Naive thymus-derived CD4-positive, alpha-beta T cell (primary cell): Measurements from ENCODE around the gene KIFBP. TPM values are rescaled to one million over a fixed set of nuclear protein-coding genes. Genes with fewer than 3 reads are reported as not detected.
"Not testable (repeated sequence)": the region's sequence is repeated elsewhere in the genome, so short reads cannot be mapped to it uniquely, and the experiment has no call there.

ENCODE experiments used
- ATAC-seq: fragments of 150-1000 bp; cut with Tn5 transposase; 2 replicates; pipeline ENCODE4 v1.10.0; 2021; ENCODE audit warnings: mild to moderate bottlenecking, moderate library complexity
- CTCF ChIA-PET: fragments of 350-600 bp; sonication (Branson Sonifier 250); formaldehyde crosslinking; loops from one replicate; lab custom pipeline; 2021; ENCODE audit warnings: antibody characterized with exemption; lab: Charles Lee
- POLR2A ChIA-PET: fragments of 350-600 bp; sonication (Branson Sonifier 250); formaldehyde crosslinking; loops from one replicate; lab custom pipeline; 2021; ENCODE audit warnings: antibody characterized with exemption, inconsistent platforms; lab: Charles Lee
- DNase-seq, 9 donors: peaks; one replicate each; pipeline versions ENCODE4 v3.0.0 to v3.0.0-alpha.2; 2020 to 2022; ENCODE audit warnings: mixed read lengths in 1 of 9
- H3K27ac ChIP-seq: one replicate; pipeline ENCODE4 v1.7.0; 2013; ENCODE audit warnings: mild to moderate bottlenecking, low read depth, low read length, moderate library complexity
- H3K27me3 ChIP-seq, 2 donors: one replicate each; pipeline ENCODE4 v1.7.0; 2013; ENCODE audit warnings: low read length in 2 of 2, mild to moderate bottlenecking in 2 of 2, moderate library complexity in 2 of 2; ENCODE audit not compliant: control insufficient read depth in 2 of 2, insufficient read depth in 2 of 2
- H3K36me3 ChIP-seq, 3 experiments: 1 replicate in 2 of 3; 2 replicates in 1 of 3; pipeline ENCODE4 v1.7.0; 2013; ENCODE audit warnings: low read length in 3 of 3, mild to moderate bottlenecking in 3 of 3, moderate library complexity in 1 of 3; ENCODE audit not compliant: insufficient read depth in 3 of 3, control insufficient read depth in 2 of 3
- H3K4me1 ChIP-seq, 2 donors: one replicate each; pipeline ENCODE4 v1.7.0; 2013; ENCODE audit warnings: low read length in 2 of 2, mild to moderate bottlenecking in 2 of 2, moderate library complexity in 1 of 2; ENCODE audit not compliant: control insufficient read depth in 2 of 2, insufficient read depth in 2 of 2
- H3K4me3 ChIP-seq: 2 replicates; pipeline ENCODE4 v1.7.0; 2013; ENCODE audit warnings: mild to moderate bottlenecking, low read length
- H3K9me3 ChIP-seq, 3 experiments: 1 replicate in 2 of 3; 2 replicates in 1 of 3; pipeline ENCODE4 v1.7.0; 2013; ENCODE audit warnings: low read length in 3 of 3; ENCODE audit not compliant: control insufficient read depth in 2 of 3
- H3K27ac Mint-ChIP-seq, 9 donors: one replicate each; pipeline ENCODE4 v1.8.0; 2020 to 2022; ENCODE audit warnings: mixed read lengths in 9 of 9, mild to moderate bottlenecking in 8 of 9, moderate library complexity in 5 of 9, inconsistent platforms in 2 of 9
- H3K27me3 Mint-ChIP-seq, 5 donors: one replicate each; pipeline ENCODE4 v1.8.0; 2021 to 2022; ENCODE audit warnings: mixed read lengths in 5 of 5, mild to moderate bottlenecking in 1 of 5
- H3K36me3 Mint-ChIP-seq, 5 donors: one replicate each; pipeline ENCODE4 v1.8.0; 2020 to 2022; ENCODE audit warnings: mixed read lengths in 5 of 5, mild to moderate bottlenecking in 3 of 5, inconsistent platforms in 1 of 5
- H3K4me1 Mint-ChIP-seq, 7 donors: one replicate each; pipeline ENCODE4 v1.8.0; 2020 to 2022; ENCODE audit warnings: mixed read lengths in 7 of 7, mild to moderate bottlenecking in 3 of 7, inconsistent platforms in 1 of 7
- H3K4me3 Mint-ChIP-seq, 10 donors: one replicate each; pipeline ENCODE4 v1.8.0; 2020 to 2022; ENCODE audit warnings: mild to moderate bottlenecking in 10 of 10, mixed read lengths in 10 of 10, moderate library complexity in 6 of 10, inconsistent platforms in 2 of 10
- H3K9me3 Mint-ChIP-seq, 11 donors: one replicate each; pipeline ENCODE4 v1.8.0; 2020 to 2022; ENCODE audit warnings: mixed read lengths in 11 of 11, mild to moderate bottlenecking in 4 of 11, inconsistent platforms in 1 of 11, moderate library complexity in 1 of 11
- intact Hi-C, 2 donors: fragments of 100-400 bp; cut with micrococcal nuclease; formaldehyde crosslinking; loops; one replicate each; pipeline ENCODE4 v1.15.1; 2023
- polyA plus RNA-seq, 2 donors: library from polyadenylated mRNA; unstranded; fragments of 300-500 nt; fragmentation: Illumina TruSeq; gene quantifications; one replicate each; pipeline ENCODE4 v1.2.3, GENCODE V29; 2021
- total RNA-seq, 6 experiments: library from RNA in 5 of 6; stranded (reverse) in 5 of 6; gene quantifications; 1 replicate in 5 of 6; 2 replicates in 1 of 6; pipeline ENCODE4 v1.2.3 and lab custom pipeline; 2021 to 2026

Gene KIFBP, protein sequence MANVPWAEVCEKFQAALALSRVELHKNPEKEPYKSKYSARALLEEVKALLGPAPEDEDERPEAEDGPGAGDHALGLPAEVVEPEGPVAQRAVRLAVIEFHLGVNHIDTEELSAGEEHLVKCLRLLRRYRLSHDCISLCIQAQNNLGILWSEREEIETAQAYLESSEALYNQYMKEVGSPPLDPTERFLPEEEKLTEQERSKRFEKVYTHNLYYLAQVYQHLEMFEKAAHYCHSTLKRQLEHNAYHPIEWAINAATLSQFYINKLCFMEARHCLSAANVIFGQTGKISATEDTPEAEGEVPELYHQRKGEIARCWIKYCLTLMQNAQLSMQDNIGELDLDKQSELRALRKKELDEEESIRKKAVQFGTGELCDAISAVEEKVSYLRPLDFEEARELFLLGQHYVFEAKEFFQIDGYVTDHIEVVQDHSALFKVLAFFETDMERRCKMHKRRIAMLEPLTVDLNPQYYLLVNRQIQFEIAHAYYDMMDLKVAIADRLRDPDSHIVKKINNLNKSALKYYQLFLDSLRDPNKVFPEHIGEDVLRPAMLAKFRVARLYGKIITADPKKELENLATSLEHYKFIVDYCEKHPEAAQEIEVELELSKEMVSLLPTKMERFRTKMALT
- 10 to 100 TPM in 3 of 5 experiments, 1 to 10 TPM in 2; 4.5 to 18.1 (median 14.0) TPM for total RNA-seq
- polyA plus RNA-seq, result 1 to 10 TPM; 4.9 TPM
- 15.3 reads per million, percentile 45 among the genes with 10 or more reads in this experiment for total RNA-seq (lab: John Stamatoyannopoulos, UW)

DNA sequence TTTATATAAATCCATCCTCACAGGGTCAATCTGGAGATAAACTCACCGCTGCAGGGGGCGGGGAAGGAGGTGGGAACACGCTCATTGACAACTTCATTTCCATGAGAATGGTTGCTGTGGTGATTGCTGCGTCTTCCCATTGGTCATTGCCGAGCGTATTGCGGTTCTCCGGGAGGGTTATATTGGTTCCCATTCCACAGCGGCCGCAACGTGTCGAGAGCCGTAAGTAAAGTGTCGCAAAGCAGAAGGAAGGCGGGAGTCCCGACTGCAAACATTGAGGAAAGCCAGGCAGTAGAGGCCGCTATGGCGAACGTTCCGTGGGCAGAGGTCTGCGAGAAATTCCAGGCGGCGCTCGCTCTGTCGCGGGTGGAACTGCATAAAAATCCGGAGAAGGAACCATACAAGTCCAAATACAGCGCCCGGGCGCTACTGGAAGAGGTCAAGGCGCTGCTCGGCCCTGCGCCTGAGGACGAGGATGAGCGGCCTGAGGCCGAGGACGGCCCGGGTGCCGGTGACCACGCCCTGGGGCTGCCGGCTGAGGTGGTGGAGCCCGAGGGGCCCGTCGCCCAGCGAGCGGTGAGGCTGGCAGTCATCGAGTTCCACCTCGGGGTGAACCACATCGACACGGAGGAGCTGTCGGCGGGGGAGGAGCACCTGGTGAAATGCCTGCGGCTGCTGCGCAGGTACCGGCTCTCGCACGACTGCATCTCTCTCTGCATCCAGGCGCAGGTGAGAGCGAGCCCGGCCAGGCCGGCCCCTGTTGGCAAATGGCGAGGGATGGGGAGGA is at the start of gene KIFBP:
TSS of gene KIFBP (plus strand) at position 274 of the 787 bp plus-strand sequence. CDS start at position 304, 30 bp downstream.
- ATAC-seq, result peak; percentile 93
- Histone ChIP-seq H3K9me3 (no peaks in the 10 kb centered on the region), H3K4me3 (peak within 1 kb of the TSS; percentile 89), H3K27me3 (no peaks in the 10 kb centered on the region), H3K4me1 (peaks cover 15 to 20% of the 10 kb centered on the region in 2 donors), H3K36me3 (peaks cover 0 to 13% (median 5%) of the 10 kb centered on the region in 3 experiments), H3K27ac (peak within 1 kb of the TSS; percentile 82)
- ChIA-PET POLR2A (interaction anchor here (1.0 to 1.8 kb wide), 4 partner anchors 33 to 137 kb away, joined by 3 to 6 read pairs (median 6); partner anchors contain the start of genes DDX21 and SRGN), CTCF (interaction anchor here (0.6 to 2.8 kb wide), 8 partner anchors 17 to 419 kb away, joined by 3 to 11 read pairs (median 4); no protein-coding TSS in a partner anchor)
- intact Hi-C loops, result loop anchor here (1.0 to 5.0 kb wide), 13 partner anchors 16 to 461 kb away; partner anchors contain the start of genes DDX21 (in 1 of the 2), DDX50 (in 1 of the 2), SLC25A16 (in 1 of the 2) and SRGN (in 1 of the 2)
- DNase-seq, result peak; percentile 50 to 84 (median 82)
- Mint-ChIP-seq H3K27ac (peak within 1 kb of the TSS; percentile 82 to 99 (median 94)), H3K4me1 (peaks cover 31 to 65% (median 56%) of the 10 kb centered on the region in 7 donors), H3K36me3 (peaks cover 0 to 13% (median 0%) of the 10 kb centered on the region in 5 donors), H3K27me3 (peaks cover 0 to 2% (median 0%) of the 10 kb centered on the region in 5 donors), H3K9me3 (peaks cover 0 to 3% (median 0%) of the 10 kb centered on the region in 11 donors), H3K4me3 (peak within 1 kb of the TSS; percentile 94 to 100 (median 99))

DNA sequence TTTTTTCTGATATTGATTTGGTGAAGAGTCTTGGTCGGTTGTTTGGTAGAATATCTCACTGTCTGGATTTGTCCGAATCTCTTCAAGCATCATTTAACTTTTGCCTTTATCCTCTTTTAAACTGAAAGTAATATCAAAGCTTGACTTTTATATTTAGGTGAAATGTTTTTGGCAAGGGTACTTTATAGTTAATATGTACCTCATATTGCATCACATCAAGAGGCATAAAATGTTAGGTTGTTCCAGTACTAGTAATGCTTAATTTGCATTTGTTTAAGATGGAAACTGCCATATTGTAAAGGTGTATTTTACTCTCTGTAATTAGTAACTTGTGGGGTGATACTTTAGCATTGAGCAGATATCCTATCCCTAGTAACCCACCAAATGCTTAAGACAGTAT is 49.7 kb upstream of the KIFBP start:
- POLR2A ChIA-PET, result no interaction called here

DNA sequence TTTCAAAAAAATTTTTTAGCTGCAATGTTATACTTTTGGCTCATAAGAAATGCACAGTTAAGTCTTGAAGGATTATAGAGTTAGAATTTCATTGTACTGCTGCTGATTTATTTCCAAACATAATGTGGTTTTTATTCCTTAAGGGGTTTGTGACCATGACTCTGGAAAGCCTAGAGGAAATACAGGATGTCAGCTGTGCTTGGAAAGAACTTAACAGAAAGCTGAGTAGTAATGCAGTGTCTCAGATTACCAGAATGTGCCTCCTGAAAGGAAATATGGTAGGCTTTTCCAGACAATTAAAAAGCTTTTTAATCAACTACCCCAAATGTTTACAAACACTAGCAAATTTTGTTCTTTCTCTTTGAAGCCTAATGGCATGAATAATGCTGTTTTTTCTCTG is 47.7 kb upstream of the KIFBP start:
- H3K27ac ChIP-seq, POLR2A ChIA-PET, H3K9me3 Mint-ChIP-seq, H3K4me1 Mint-ChIP-seq, DNase-seq, CTCF ChIA-PET, H3K4me1 ChIP-seq, H3K9me3 ChIP-seq, ATAC-seq, H3K4me3 ChIP-seq, intact Hi-C loops, H3K27me3 Mint-ChIP-seq, H3K27me3 ChIP-seq, H3K4me3 Mint-ChIP-seq: not testable (repeated sequence)
- H3K36me3 ChIP-seq, result peaks cover 4 to 54% (median 10%) of the 10 kb centered on the region in 3 experiments
- H3K36me3 Mint-ChIP-seq, result peaks cover 3 to 28% (median 17%) of the 10 kb centered on the region in 5 donors
- peak overlapping the region in 1 of 9 donors; percentile 71 for H3K27ac Mint-ChIP-seq

More for the DNA sequence above, 49.7 kb upstream of the KIFBP start:
- no peaks in the 10 kb centered on the region for H3K27me3 ChIP-seq
- Mint-ChIP-seq H3K27me3 (no peaks in the 10 kb centered on the region), H3K36me3 (peaks cover 3 to 28% (median 17%) of the 10 kb centered on the region in 5 donors), H3K27ac (peak overlapping the region in 2 of 9 donors; percentile 40 to 64), H3K9me3 (no peaks in the 10 kb centered on the region), H3K4me1 (peaks cover 0 to 9% (median 5%) of the 10 kb centered on the region in 7 donors), H3K4me3 (no peak overlapping the region)
- CTCF ChIA-PET, result no interaction called here
- no peak overlapping the region for H3K4me3 ChIP-seq
- intact Hi-C loops, result no loop called here
- H3K36me3 ChIP-seq, result peaks cover 4 to 52% (median 10%) of the 10 kb centered on the region in 3 experiments
- no peak for ATAC-seq
- no peaks in the 10 kb centered on the region for H3K4me1 ChIP-seq
- no peak for DNase-seq
- no peaks in the 10 kb centered on the region for H3K9me3 ChIP-seq
- no peak overlapping the region for H3K27ac ChIP-seq

DNA sequence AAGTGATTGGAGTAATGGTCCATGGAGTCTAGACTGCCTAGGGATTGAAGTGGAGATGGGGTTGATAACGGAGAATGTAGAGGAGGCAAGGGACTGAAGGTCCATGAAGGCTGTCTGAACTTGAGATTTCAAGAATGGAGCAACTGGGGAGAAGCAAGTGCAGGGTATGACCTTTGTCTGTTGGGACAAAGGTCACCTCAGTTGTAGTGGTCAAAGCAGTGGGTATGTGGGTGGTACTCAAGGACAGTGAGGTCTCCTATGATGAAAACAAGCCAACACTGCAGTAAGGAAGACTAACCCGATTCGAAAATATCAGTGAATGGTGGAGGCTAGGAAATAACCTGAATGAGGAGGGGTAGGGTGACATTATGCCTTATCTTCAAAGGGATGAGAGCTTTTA is 38.0 kb upstream of the KIFBP start:
- intact Hi-C loops, result loop anchor here in 1 of 2 donors (10.0 kb wide), 1 partner anchor 1066 kb away; the partner anchor contains the start of gene SIRT1
- no peaks in the 10 kb centered on the region for H3K4me1 ChIP-seq
- ATAC-seq (no peak), DNase-seq (no peak)
- H3K4me1 Mint-ChIP-seq, result peaks cover 0 to 8% (median 3%) of the 10 kb centered on the region in 7 donors
- no peaks in the 10 kb centered on the region for H3K27me3 ChIP-seq
- ChIA-PET CTCF (no interaction called here), POLR2A (interaction anchor here (0.5 kb wide), 1 partner anchor 9 kb away, joined by 3 read pairs; no protein-coding TSS in a partner anchor)
- H3K27ac ChIP-seq, result no peak overlapping the region
- no peak overlapping the region for H3K4me3 Mint-ChIP-seq
- no peak overlapping the region for H3K4me3 ChIP-seq
- H3K27ac Mint-ChIP-seq, result no peak overlapping the region
- H3K36me3 ChIP-seq, result peaks cover 6 to 35% (median 7%) of the 10 kb centered on the region in 3 experiments
- H3K9me3 Mint-ChIP-seq, result no peaks in the 10 kb centered on the region
- H3K27me3 Mint-ChIP-seq, result no peaks in the 10 kb centered on the region
- H3K9me3 ChIP-seq, result no peaks in the 10 kb centered on the region
- H3K36me3 Mint-ChIP-seq, result peaks cover 3 to 17% (median 9%) of the 10 kb centered on the region in 5 donors

DNA sequence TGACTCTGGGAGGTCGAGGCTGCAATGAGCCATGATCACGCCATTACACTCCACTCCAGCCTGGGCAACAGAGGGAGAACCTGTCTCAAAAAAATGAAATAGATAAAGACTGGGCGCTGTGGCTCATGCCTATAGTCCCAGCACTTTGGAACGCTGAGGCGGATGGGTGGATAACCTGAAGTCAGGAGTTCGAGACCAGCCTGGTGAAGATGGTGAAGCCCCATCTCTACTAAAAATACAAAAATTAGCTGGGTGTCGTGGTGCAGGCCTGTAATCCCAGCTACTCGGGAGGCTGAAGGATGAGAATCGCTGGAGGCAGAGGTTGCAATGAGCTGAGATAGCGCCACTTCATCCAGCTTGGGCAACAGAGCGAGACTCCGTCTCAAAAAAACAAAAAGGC is 33.7 kb upstream of the KIFBP start:
- intact Hi-C loops, result loop anchor here (1.0 to 10.0 kb wide), 7 partner anchors 138 to 1106 kb away; partner anchors contain the start of genes RUFY2 (in 1 of the 2), SIRT1 (in 1 of the 2) and SUPV3L1 (in 1 of the 2)
- Histone ChIP-seq H3K4me3 (no peak overlapping the region), H3K27ac (peak overlapping the region; percentile 97), H3K27me3 (no peaks in the 10 kb centered on the region), H3K36me3 (peaks cover 0 to 9% (median 2%) of the 10 kb centered on the region in 3 experiments), H3K9me3 (no peaks in the 10 kb centered on the region), H3K4me1 (peaks cover 7 to 11% of the 10 kb centered on the region in 2 donors)
- Mint-ChIP-seq H3K27ac (peak overlapping the region in 8 of 9 donors; percentile 46 to 99 (median 88)), H3K27me3 (no peaks in the 10 kb centered on the region), H3K4me1 (peaks cover 12 to 45% (median 27%) of the 10 kb centered on the region in 7 donors), H3K9me3 (no peaks in the 10 kb centered on the region), H3K4me3 (peak overlapping the region; percentile 45 to 100 (median 94)), H3K36me3 (peaks cover 4 to 21% (median 7%) of the 10 kb centered on the region in 5 donors)
- DNase-seq, result no peak
- POLR2A ChIA-PET, result interaction anchor here (1.0 to 1.7 kb wide), 5 partner anchors 12 to 278 kb away, joined by 3 to 11 read pairs (median 5); no protein-coding TSS in a partner anchor
- CTCF ChIA-PET, result interaction anchor here (0.6 to 1.6 kb wide), 3 partner anchors 90 to 168 kb away, joined by 3 to 11 read pairs (median 3); no protein-coding TSS in a partner anchor
- ATAC-seq, result no peak
